Activated B cell treated with CpG ODN at 0.5 μM for 24 hours (primary cell): ENCODE measurements around the gene TSPAN9. TPM values are rescaled to one million over a fixed set of nuclear protein-coding genes. Genes with fewer than 3 reads are reported as not detected.

Experiments used
- ATAC-seq: fragments of 200-7000 bp; cut with Tn5 transposase; one replicate; pipeline ENCODE4 v1.10.0; 2021; ENCODE audit warnings: low read depth, mild to moderate bottlenecking, moderate library complexity
- CTCF ChIA-PET: fragments of 350-600 bp; sonication (Branson Sonifier 250); formaldehyde crosslinking; loops from one replicate; lab custom pipeline; 2021; ENCODE audit warnings: antibody characterized with exemption; lab: Charles Lee
- POLR2A ChIA-PET: fragments of 350-600 bp; sonication (Branson Sonifier 250); formaldehyde crosslinking; loops from one replicate; lab custom pipeline; 2021; ENCODE audit warnings: antibody characterized with exemption; lab: Charles Lee
- DNase-seq: peaks from one replicate; pipeline ENCODE4 v3.0.0; 2022
- H3K27ac Mint-ChIP-seq: one replicate; pipeline ENCODE4 v1.8.0; 2020; ENCODE audit warnings: mixed read lengths
- H3K27me3 Mint-ChIP-seq: one replicate; pipeline ENCODE4 v1.8.0; 2021; ENCODE audit warnings: mixed read lengths
- H3K36me3 Mint-ChIP-seq: one replicate; pipeline ENCODE4 v1.8.0; 2021; ENCODE audit warnings: low read depth, mixed read lengths
- H3K4me1 Mint-ChIP-seq: one replicate; pipeline ENCODE4 v1.8.0; 2021; ENCODE audit warnings: mixed read lengths
- H3K4me3 Mint-ChIP-seq: one replicate; pipeline ENCODE4 v1.8.0; 2020; ENCODE audit warnings: mild to moderate bottlenecking, mixed read lengths
- H3K9me3 Mint-ChIP-seq: one replicate; pipeline ENCODE4 v1.8.0; 2020; ENCODE audit warnings: mixed read lengths
- CTCF ChIP-seq: fragments of 200-600 bp; IDR thresholded peaks from one replicate; pipeline ENCODE4 v1.8.0; 2022; ENCODE audit warnings: antibody characterized with exemption, mild to moderate bottlenecking
- intact Hi-C: fragments of 100-400 bp; cut with micrococcal nuclease; formaldehyde crosslinking; loops from one replicate; pipeline ENCODE4 v1.15.1; 2024
- total RNA-seq: library from RNA; stranded (reverse); gene quantifications from 2 replicates; pipeline ENCODE4 v1.2.3, GENCODE V29; 2022

Gene TSPAN9
- total RNA-seq, 1 donor from 2014 or later: 0.20 TPM

GRCh38 chr12:3262470-3262869 is 185.3 kb downstream of the TSPAN9 start:
- POLR2A ChIA-PET: no interaction called here
- intact Hi-C loops: no loop called here
- Mint-ChIP-seq H3K9me3 (no peaks in the 10 kb centered on the region), H3K27me3 (no peaks in the 10 kb centered on the region), H3K4me1 (no peaks in the 10 kb centered on the region), H3K4me3 (no peak overlapping the region), H3K36me3 (no peaks in the 10 kb centered on the region), H3K27ac (no peak overlapping the region)
- TF ChIP-seq CTCF: no peak
- no peak for ATAC-seq
- no peak for DNase-seq
- CTCF ChIA-PET: no interaction called here

GRCh38 chr12:3263282-3263681 is 186.1 kb downstream of the TSPAN9 start:
- no peak for DNase-seq
- H3K4me3 Mint-ChIP-seq: no peak overlapping the region
- H3K4me1 Mint-ChIP-seq: no peaks in the 10 kb centered on the region
- no peak overlapping the region for H3K27ac Mint-ChIP-seq
- no peak for TF ChIP-seq CTCF
- ATAC-seq: no peak
- H3K27me3 Mint-ChIP-seq: no peaks in the 10 kb centered on the region
- no peaks in the 10 kb centered on the region for H3K9me3 Mint-ChIP-seq
- POLR2A ChIA-PET: no interaction called here
- H3K36me3 Mint-ChIP-seq: no peaks in the 10 kb centered on the region
- intact Hi-C loops: no loop called here
- CTCF ChIA-PET: no interaction called here

DNA sequence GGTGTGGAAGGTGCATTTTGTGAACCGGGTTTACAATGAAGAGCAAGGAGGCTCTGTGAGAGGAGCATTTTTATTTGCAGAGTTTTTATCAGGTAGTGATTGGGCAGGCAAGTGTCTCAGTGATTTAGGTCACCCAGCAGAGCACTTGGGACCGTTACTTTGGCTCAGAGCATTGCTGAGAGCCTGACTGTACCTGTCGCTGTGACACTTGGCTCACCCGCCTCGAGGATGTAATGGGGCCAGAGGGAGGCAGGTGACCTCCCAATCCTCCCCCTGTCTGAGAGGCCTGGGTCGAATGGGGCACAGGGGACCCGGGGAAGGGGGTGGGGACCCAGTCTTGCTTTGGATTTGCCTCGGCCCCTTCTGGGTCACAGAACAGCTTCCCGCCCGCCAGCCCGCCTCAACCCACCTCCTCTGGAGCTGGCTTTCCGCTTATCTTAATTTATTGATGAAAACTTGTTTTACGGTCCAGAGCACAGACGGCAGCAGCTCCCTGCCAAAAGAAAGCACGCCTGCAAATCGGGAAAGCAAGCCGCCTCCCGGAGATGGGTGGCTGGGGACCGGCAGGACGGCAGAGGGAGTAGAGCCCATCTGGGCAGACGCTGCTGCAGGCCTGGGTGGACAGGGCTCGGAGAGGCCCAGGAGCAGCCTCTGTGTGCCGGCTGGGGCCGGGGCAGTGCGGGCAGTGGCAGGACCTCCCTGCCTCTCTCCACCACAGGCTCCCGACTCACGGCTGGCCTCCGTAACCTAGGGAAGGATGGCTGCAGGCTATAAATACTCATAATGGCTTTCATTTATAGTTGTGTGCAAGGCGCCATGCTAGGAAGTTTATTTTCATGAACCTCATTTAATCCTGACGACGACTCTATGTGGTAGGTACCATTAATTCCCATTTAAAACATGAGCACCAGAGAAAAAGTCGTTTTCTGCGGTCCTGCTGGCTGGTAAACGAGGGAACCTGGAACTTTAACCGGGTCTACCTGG is 187.1 kb downstream of the TSPAN9 start:
- H3K27ac Mint-ChIP-seq: no peak overlapping the region
- ChIA-PET POLR2A (no interaction called here), CTCF (no interaction called here)
- ATAC-seq (no peak), DNase-seq (no peak)
- intact Hi-C loops: no loop called here
- H3K27me3 Mint-ChIP-seq: no peaks in the 10 kb centered on the region
- H3K4me3 Mint-ChIP-seq: no peak overlapping the region
- TF ChIP-seq CTCF: no peak
- H3K9me3 Mint-ChIP-seq: no peaks in the 10 kb centered on the region
- H3K36me3 Mint-ChIP-seq: no peaks in the 10 kb centered on the region
- no peaks in the 10 kb centered on the region for H3K4me1 Mint-ChIP-seq

GRCh38 chr12:3265406-3265805 is 188.2 kb downstream of the TSPAN9 start:
- DNase-seq: no peak
- H3K36me3 Mint-ChIP-seq: no peaks in the 10 kb centered on the region
- no peak overlapping the region for H3K4me3 Mint-ChIP-seq
- H3K27me3 Mint-ChIP-seq: peaks cover 4% of the 10 kb centered on the region
- no peak for TF ChIP-seq CTCF
- ChIA-PET CTCF (no interaction called here), POLR2A (no interaction called here)
- intact Hi-C loops: no loop called here
- no peaks in the 10 kb centered on the region for H3K4me1 Mint-ChIP-seq
- H3K27ac Mint-ChIP-seq: no peak overlapping the region
- H3K9me3 Mint-ChIP-seq: no peaks in the 10 kb centered on the region
- ATAC-seq: no peak

- Mint-ChIP-seq H3K27me3 (peaks cover 4% of the 10 kb centered on the region), H3K4me1 (no peaks in the 10 kb centered on the region), H3K4me3 (no peak overlapping the region), H3K27ac (no peak overlapping the region), H3K36me3 (no peaks in the 10 kb centered on the region), H3K9me3 (no peaks in the 10 kb centered on the region)
- no peak for TF ChIP-seq CTCF
- DNase-seq: no peak
- POLR2A ChIA-PET: no interaction called here
- CTCF ChIA-PET: interaction anchor here (1.3 kb wide), 1 partner anchor 9 kb away, joined by 4 read pairs; no protein-coding TSS in a partner anchor
- intact Hi-C loops: no loop called here
- ATAC-seq: no peak
Observed at GRCh38 chr12:3266638-3267037, 189.5 kb downstream of the TSPAN9 start.
